PC-3 (cell line): ENCODE data around the gene ZXDA. TPM values are rescaled to one million over a fixed set of nuclear protein-coding genes. Genes with fewer than 3 reads are reported as not detected.

Experiments
- ATAC-seq: fragments of 200-7000 bp; cut with Tn5 transposase; 2 replicates; pipeline ENCODE4 v1.9.1; 2020; ENCODE audit warnings: mild to moderate bottlenecking, moderate library complexity
- BruUV-seq: library from RNA; stranded (reverse); fragments of 400-500 nt; replicated peaks from 2 replicates; lab custom pipeline; 2021; lab: Mats Ljungman, UMichigan
- CTCF ChIA-PET: fragments of 300-600 bp; sonication (Branson Sonifier 250); formaldehyde crosslinking; loops from one replicate; lab custom pipeline; 2022; ENCODE audit warnings: antibody characterized with exemption; lab: Charles Lee
- POLR2A ChIA-PET: fragments of 300-600 bp; sonication (Branson Sonifier 250); formaldehyde crosslinking; loops from one replicate; lab custom pipeline; 2022; ENCODE audit warnings: antibody characterized with exemption; ENCODE audit not compliant: unreplicated experiment; lab: Charles Lee
- DNase-seq: peaks from one replicate; pipeline ENCODE4 v3.0.0-alpha.2; 2015
- H2AFZ ChIP-seq: fragments of 300-600 bp; sonication (generic); 2 replicates; pipeline ENCODE4 v1.6.0; 2016; ENCODE audit warnings: antibody characterized with exemption, low read length
- H3F3A ChIP-seq: fragments of 300-600 bp; sonication (generic); one replicate; pipeline ENCODE4 v1.6.0; 2017; ENCODE audit warnings: antibody characterized with exemption, low read length, control low read depth, mild to moderate bottlenecking; ENCODE audit not compliant: unreplicated experiment
- H3K27ac ChIP-seq: fragments of 300-600 bp; sonication (generic); 2 replicates; pipeline ENCODE4 v1.5.1; 2016; ENCODE audit warnings: mild to moderate bottlenecking, low read length
- H3K27me3 ChIP-seq: fragments of 300-600 bp; sonication (generic); 2 replicates; pipeline ENCODE4 v1.6.1; 2016; ENCODE audit warnings: low read length, mixed read lengths
- H3K36me3 ChIP-seq: fragments of 300-600 bp; sonication (generic); 2 replicates; pipeline ENCODE4 v1.6.1; 2016; ENCODE audit warnings: low read depth, mixed run types, low read length, mixed read lengths
- H3K4me1 ChIP-seq: fragments of 300-600 bp; sonication (generic); 2 replicates; pipeline ENCODE4 v1.5.1; 2016; ENCODE audit warnings: low read length; ENCODE audit not compliant: insufficient read depth
- H3K4me2 ChIP-seq: fragments of 300-600 bp; sonication (generic); 2 replicates; pipeline ENCODE4 v1.6.0; 2016; ENCODE audit warnings: low read length
- H3K4me3 ChIP-seq: fragments of 300-600 bp; sonication (generic); 2 replicates; pipeline ENCODE4 v1.5.1; 2016; ENCODE audit warnings: mild to moderate bottlenecking, low read length, mixed read lengths
- H3K79me2 ChIP-seq: fragments of 300-600 bp; sonication (generic); 2 replicates; pipeline ENCODE4 v1.6.1; 2017; ENCODE audit warnings: low read length, mixed read lengths
- H3K9ac ChIP-seq: fragments of 300-600 bp; sonication (generic); 2 replicates; pipeline ENCODE4 v1.6.0; 2016; ENCODE audit warnings: mild to moderate bottlenecking, low read length
- H3K9me2 ChIP-seq: fragments of 300-600 bp; sonication (generic); replicated peaks from 2 replicates; pipeline ENCODE4 v1.6.1; 2016; ENCODE audit warnings: mixed run types, low read length, mixed read lengths
- H3K9me3 ChIP-seq: fragments of 300-600 bp; sonication (generic); 2 replicates; pipeline ENCODE4 v1.6.1; 2016; ENCODE audit warnings: low read length, mixed read lengths
- H4K20me1 ChIP-seq: fragments of 300-600 bp; sonication (generic); 2 replicates; pipeline ENCODE4 v1.6.1; 2016; ENCODE audit warnings: low read length, mixed read lengths
- EZH2 ChIP-seq: fragments of 300-600 bp; sonication (generic); IDR thresholded peaks from one replicate; pipeline ENCODE4 v1.6.1; 2017; ENCODE audit warnings: antibody characterized with exemption, mild to moderate bottlenecking, low read length; ENCODE audit not compliant: unreplicated experiment
- EZH2phosphoT487 ChIP-seq: fragments of 300-600 bp; sonication (generic); IDR thresholded peaks from 2 replicates; pipeline ENCODE4 v1.6.1; 2018; ENCODE audit warnings: mild to moderate bottlenecking, antibody characterized with exemption, low read length, borderline replicate concordance
- intact Hi-C: fragments of 100-400 bp; cut with micrococcal nuclease; formaldehyde crosslinking; loops from 2 replicates; pipeline ENCODE4 v1.9.0; 2023
- total RNA-seq: library from RNA; depleted of rRNA; stranded (reverse); fragments of >200 nt; gene quantifications from 2 replicates; pipeline ENCODE4 v1.2.3, GENCODE V29; 2014
- TF ChIP-seq, protein P1 (sequence below): fragments of 300-600 bp; sonication (generic); conservative IDR thresholded peaks from 2 replicates; pipeline ENCODE4 v1.5.1; 2017; ENCODE audit warnings: antibody characterized with exemption, low read depth, mild to moderate bottlenecking, low read length

ZXDA gene
- total RNA-seq, 1 experiment from 2014 or later, result 3.2 TPM

- no peak overlapping the region for H3K4me2 ChIP-seq
- no peaks in the 10 kb centered on the region; the same call in 1 of the 2 replicates for H3K79me2 ChIP-seq
- TF ChIP-seq EZH2 (no peak), EZH2phosphoT487 (no peak)
- TF ChIP-seq, protein P1, sequence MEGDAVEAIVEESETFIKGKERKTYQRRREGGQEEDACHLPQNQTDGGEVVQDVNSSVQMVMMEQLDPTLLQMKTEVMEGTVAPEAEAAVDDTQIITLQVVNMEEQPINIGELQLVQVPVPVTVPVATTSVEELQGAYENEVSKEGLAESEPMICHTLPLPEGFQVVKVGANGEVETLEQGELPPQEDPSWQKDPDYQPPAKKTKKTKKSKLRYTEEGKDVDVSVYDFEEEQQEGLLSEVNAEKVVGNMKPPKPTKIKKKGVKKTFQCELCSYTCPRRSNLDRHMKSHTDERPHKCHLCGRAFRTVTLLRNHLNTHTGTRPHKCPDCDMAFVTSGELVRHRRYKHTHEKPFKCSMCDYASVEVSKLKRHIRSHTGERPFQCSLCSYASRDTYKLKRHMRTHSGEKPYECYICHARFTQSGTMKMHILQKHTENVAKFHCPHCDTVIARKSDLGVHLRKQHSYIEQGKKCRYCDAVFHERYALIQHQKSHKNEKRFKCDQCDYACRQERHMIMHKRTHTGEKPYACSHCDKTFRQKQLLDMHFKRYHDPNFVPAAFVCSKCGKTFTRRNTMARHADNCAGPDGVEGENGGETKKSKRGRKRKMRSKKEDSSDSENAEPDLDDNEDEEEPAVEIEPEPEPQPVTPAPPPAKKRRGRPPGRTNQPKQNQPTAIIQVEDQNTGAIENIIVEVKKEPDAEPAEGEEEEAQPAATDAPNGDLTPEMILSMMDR, result no peak
- H3K9me3 ChIP-seq, result no peaks in the 10 kb centered on the region
- no peak overlapping the region for H3K27ac ChIP-seq
- H3K9ac ChIP-seq, result no peak overlapping the region
- no peaks in the 10 kb centered on the region for H3K27me3 ChIP-seq
- CTCF ChIA-PET, result no interaction called here
- H3K4me1 ChIP-seq, result peaks cover 6% of the 10 kb centered on the region; the same call in 1 of the 2 replicates
- intact Hi-C loops, result loop anchor here (5.0 kb wide), 1 partner anchor 309 kb away; no protein-coding TSS in a partner anchor
- H3K36me3 ChIP-seq, result no peaks in the 10 kb centered on the region
- ATAC-seq (no peak), DNase-seq (no peak)
- H2AFZ ChIP-seq, result no peak overlapping the region
- no peaks in the 10 kb centered on the region for H3K9me2 ChIP-seq
- POLR2A ChIA-PET, result no interaction called here
- BruUV-seq, result no TSS peak
- H4K20me1 ChIP-seq, result no peaks in the 10 kb centered on the region
- no peak overlapping the region for H3K4me3 ChIP-seq
- H3F3A ChIP-seq, result no peaks in the 10 kb centered on the region
Measured at GRCh38 chrX:57906790-57907189, 3.5 kb downstream of the ZXDA start.

- TF ChIP-seq EZH2phosphoT487 (no peak), EZH2 (no peak)
- TF ChIP-seq, protein P1, result no peak
- no peak for DNase-seq
- POLR2A ChIA-PET, result no interaction called here
- BruUV-seq, result no TSS peak
- H3K27ac ChIP-seq, result no peak overlapping the region
- CTCF ChIA-PET, result no interaction called here
- no peak overlapping the region for H3K4me3 ChIP-seq
- no peak overlapping the region for H3K4me2 ChIP-seq
- H3K4me1 ChIP-seq, result no peaks in the 10 kb centered on the region
- H3F3A ChIP-seq, result no peaks in the 10 kb centered on the region
- no peaks in the 10 kb centered on the region; the same call in 1 of the 2 replicates for H3K79me2 ChIP-seq
- H2AFZ ChIP-seq, result no peak overlapping the region
- no peaks in the 10 kb centered on the region for H3K9me2 ChIP-seq
- no peaks in the 10 kb centered on the region for H3K27me3 ChIP-seq
- no peak for ATAC-seq
- no peaks in the 10 kb centered on the region for H3K36me3 ChIP-seq
- intact Hi-C loops, result loop anchor here (5.0 kb wide), 1 partner anchor 308 kb away; no protein-coding TSS in a partner anchor
- H3K9me3 ChIP-seq, result no peaks in the 10 kb centered on the region
- no peak overlapping the region for H3K9ac ChIP-seq
- H4K20me1 ChIP-seq, result no peaks in the 10 kb centered on the region
Measured at GRCh38 chrX:57905141-57905540, 5.1 kb downstream of the ZXDA start.

GRCh38 chrX:57904176-57904880, 5.9 kb downstream of the ZXDA start:
- H2AFZ ChIP-seq, result no peak overlapping the region
- POLR2A ChIA-PET, result no interaction called here
- no peaks in the 10 kb centered on the region; the same call in 1 of the 2 replicates for H3K79me2 ChIP-seq
- no peak for DNase-seq
- H3F3A ChIP-seq, result no peaks in the 10 kb centered on the region
- no TSS peak for BruUV-seq
- intact Hi-C loops, result no loop called here
- no peaks in the 10 kb centered on the region for H3K9me3 ChIP-seq
- no peak overlapping the region for H3K9ac ChIP-seq
- H3K27ac ChIP-seq, result no peak overlapping the region
- no peak for ATAC-seq
- no peak overlapping the region for H3K4me2 ChIP-seq
- CTCF ChIA-PET, result no interaction called here
- no peak overlapping the region for H3K4me3 ChIP-seq
- H3K9me2 ChIP-seq, result no peaks in the 10 kb centered on the region
- H3K4me1 ChIP-seq, result no peaks in the 10 kb centered on the region
- H4K20me1 ChIP-seq, result no peaks in the 10 kb centered on the region
- TF ChIP-seq, protein P1, result no peak
- no peak for TF ChIP-seq EZH2
- no peak for TF ChIP-seq EZH2phosphoT487
- H3K27me3 ChIP-seq, result no peaks in the 10 kb centered on the region
- H3K36me3 ChIP-seq, result no peaks in the 10 kb centered on the region
